HepG2 (cell line): ENCODE data around the gene PRKRIP1.

Experiments used
- BCL6 ChIP-seq: IDR thresholded peaks from 2 replicates; pipeline ENCODE4 v1.6.1; 2016; ENCODE audit warnings: missing genetic modification reagents, missing compliant biosample characterization
- NFKBIZ ChIP-seq: IDR thresholded peaks from 2 replicates; pipeline ENCODE4 v1.6.1; 2018; ENCODE audit warnings: missing genetic modification reagents, missing compliant biosample characterization
- NKX3-1 ChIP-seq: sonication (generic); formaldehyde crosslinking; IDR thresholded peaks from 2 replicates; pipeline ENCODE4 v1.5.0; 2020; ENCODE audit warnings: missing genetic modification reagents
- RNF219 ChIP-seq: sonication (generic); formaldehyde crosslinking; IDR thresholded peaks from 2 replicates; pipeline ENCODE4 v1.5.0; 2020; ENCODE audit warnings: mild to moderate bottlenecking, missing genetic modification reagents
- SUZ12 ChIP-seq: fragments of 150-350 bp; IDR thresholded peaks from 2 replicates; pipeline ENCODE4 v1.6.1; 2014; ENCODE audit warnings: low read depth, low read length
- ZNF235 ChIP-seq: sonication (generic); formaldehyde crosslinking; IDR thresholded peaks from 2 replicates; pipeline ENCODE4 v1.8.1; 2023; ENCODE audit warnings: mild to moderate bottlenecking, missing genetic modification reagents, borderline replicate concordance
- TF ChIP-seq, protein P1 (sequence below): IDR thresholded peaks from 2 replicates; pipeline ENCODE4 v1.6.1; 2016; ENCODE audit warnings: mild to moderate bottlenecking, missing biosample characterization, missing genetic modification reagents
- TF ChIP-seq, protein P2 (sequence below): sonication (generic); formaldehyde crosslinking; IDR thresholded peaks from 2 replicates; pipeline ENCODE4 v1.4.0; 2020; ENCODE audit warnings: mild to moderate bottlenecking, missing genetic modification reagents

- TF ChIP-seq BCL6 (no peak), RNF219 (CRISPR knock-in tag) (no peak), ZNF235 (CRISPR knock-in tag) (no peak), NFKBIZ (CRISPR knock-in tag) (no peak), NKX3-1 (CRISPR knock-in tag) (no peak), SUZ12 (no peak)
- TF ChIP-seq, protein P1, sequence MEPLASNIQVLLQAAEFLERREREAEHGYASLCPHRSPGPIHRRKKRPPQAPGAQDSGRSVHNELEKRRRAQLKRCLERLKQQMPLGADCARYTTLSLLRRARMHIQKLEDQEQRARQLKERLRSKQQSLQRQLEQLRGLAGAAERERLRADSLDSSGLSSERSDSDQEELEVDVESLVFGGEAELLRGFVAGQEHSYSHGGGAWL (CRISPR knock-in tag): no peak
- TF ChIP-seq, protein P2, sequence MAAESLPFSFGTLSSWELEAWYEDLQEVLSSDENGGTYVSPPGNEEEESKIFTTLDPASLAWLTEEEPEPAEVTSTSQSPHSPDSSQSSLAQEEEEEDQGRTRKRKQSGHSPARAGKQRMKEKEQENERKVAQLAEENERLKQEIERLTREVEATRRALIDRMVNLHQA (CRISPR knock-in tag): no peak
Observed at GRCh38 chr7:102376964-102377466, 19.1 kb upstream of the PRKRIP1 start.
